ENCODE results near the gene OPHN1. TPM values are rescaled to one million over a fixed set of nuclear protein-coding genes. Genes with fewer than 3 reads are reported as not detected.

OPHN1 gene
- total RNA-seq, 1 experiment from 2014 or later, result 4.6 TPM

DNA sequence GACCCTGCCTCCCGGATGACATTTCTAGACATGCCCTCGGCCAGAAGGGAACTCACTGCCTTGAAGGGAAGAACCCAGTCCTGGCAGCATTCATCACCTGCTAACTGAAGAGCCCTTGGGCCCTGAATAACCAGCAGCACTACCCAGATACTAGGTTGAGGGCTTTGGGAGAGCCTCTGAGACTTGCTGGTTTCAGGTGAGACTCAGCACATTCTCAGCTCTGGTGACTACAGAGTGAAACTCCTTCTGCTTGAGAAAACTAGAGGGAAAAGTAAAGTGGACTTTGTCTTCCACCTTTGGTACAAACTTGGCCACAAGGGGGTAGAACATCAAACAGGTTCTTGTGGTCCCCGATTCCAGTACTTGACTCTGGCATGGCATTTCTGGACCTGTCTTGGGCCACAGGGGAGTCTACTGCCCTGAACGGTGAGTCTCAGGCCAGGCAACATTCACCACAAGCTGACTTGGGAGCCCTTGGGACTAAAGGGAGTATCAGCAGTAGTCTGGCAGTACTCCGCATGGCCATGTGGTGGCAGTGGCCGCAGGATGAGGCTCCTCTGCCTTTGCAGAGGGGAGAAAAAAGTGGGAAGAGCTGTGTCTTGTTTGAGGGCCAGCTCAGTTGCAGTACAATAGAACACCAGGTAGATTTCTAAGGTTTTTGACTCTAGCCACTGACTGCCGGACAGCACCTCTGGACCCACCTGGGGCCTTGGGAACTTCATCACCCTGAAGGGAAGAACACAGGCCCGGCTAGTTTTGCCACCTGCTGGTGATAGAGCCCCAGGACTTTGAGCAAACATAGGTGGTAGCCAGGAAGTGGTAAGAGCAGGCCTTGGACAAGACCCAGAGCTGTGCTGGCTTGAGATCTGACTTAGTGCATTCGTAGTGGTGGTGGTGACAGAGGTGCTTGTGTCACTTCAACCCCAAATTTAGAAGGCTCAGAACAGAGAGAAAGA, 414.8 kb downstream of the OPHN1 start:
- no peaks in the 10 kb centered on the region for H3K4me1 ChIP-seq
- intact Hi-C loops (cut with micrococcal nuclease; ENCODE audit: unreplicated experiment), result loop anchor here (1.0 kb wide), 2 partner anchors 72 to 128 kb away; no protein-coding TSS in a partner anchor
- no peaks in the 10 kb centered on the region for H3K9me3 Mint-ChIP-seq (ENCODE audit: unreplicated experiment)
- H3K4me3 ChIP-seq (ENCODE audit: low read depth, low read length), result no peak overlapping the region
- TF ChIP-seq, protein P1, sequence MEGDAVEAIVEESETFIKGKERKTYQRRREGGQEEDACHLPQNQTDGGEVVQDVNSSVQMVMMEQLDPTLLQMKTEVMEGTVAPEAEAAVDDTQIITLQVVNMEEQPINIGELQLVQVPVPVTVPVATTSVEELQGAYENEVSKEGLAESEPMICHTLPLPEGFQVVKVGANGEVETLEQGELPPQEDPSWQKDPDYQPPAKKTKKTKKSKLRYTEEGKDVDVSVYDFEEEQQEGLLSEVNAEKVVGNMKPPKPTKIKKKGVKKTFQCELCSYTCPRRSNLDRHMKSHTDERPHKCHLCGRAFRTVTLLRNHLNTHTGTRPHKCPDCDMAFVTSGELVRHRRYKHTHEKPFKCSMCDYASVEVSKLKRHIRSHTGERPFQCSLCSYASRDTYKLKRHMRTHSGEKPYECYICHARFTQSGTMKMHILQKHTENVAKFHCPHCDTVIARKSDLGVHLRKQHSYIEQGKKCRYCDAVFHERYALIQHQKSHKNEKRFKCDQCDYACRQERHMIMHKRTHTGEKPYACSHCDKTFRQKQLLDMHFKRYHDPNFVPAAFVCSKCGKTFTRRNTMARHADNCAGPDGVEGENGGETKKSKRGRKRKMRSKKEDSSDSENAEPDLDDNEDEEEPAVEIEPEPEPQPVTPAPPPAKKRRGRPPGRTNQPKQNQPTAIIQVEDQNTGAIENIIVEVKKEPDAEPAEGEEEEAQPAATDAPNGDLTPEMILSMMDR (IDR thresholded peaks at IDR 0.05; ENCODE audit: insufficient read depth in 1 of 2, low read depth in 1 of 2, low read length in 1 of 2, severe bottlenecking in 1 of 2, unreplicated experiment in 1 of 2), result no peak
- no peak overlapping the region for H3K4me3 Mint-ChIP-seq (ENCODE audit: unreplicated experiment)
- H3K9me3 ChIP-seq, result no peaks in the 10 kb centered on the region
- H3K27me3 ChIP-seq (replicated peaks; ENCODE audit: control insufficient read depth, insufficient read depth, low read length), result no peaks in the 10 kb centered on the region
- ChIA-PET POLR2A (no interaction called here), CTCF (interaction anchor here (0.7 to 1.3 kb wide), 2 partner anchors 80 to 128 kb away, joined by 3 to 9 read pairs; no protein-coding TSS in a partner anchor)
- peak; percentile 21 to 32 for DNase-seq
- H3K27me3 Mint-ChIP-seq (ENCODE audit: insufficient read depth, unreplicated experiment), result no peaks in the 10 kb centered on the region
- BruUV-seq (replicated peaks), result no TSS peak
- no peaks in the 10 kb centered on the region for H3K4me1 Mint-ChIP-seq (ENCODE audit: low read depth, unreplicated experiment)
- H3K36me3 Mint-ChIP-seq (ENCODE audit: insufficient read depth, unreplicated experiment), result no peaks in the 10 kb centered on the region
- no peaks in the 10 kb centered on the region for H3K36me3 ChIP-seq (ENCODE audit: control insufficient read depth, insufficient read depth, low read length)
- no peak overlapping the region for H3K27ac Mint-ChIP-seq (ENCODE audit: unreplicated experiment)

DNA sequence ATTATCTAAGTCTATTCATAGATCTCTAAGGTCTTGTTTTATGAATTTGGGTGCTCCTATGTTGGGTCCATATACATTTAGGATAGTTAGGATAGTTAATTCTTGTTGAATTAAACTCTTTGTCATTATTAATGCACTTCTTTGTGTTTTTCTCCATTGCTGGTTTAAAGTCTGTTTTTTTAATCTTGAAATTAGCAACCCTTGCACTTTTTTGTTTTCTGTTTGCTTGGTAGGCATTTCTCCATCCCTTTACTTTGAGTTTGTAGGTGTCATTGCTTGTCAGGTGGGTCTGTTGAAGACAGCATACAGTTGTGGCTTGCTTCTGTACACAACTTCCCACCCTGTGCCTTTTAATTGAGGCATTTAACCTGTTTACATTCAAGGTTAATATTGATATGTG, 434.8 kb downstream of the OPHN1 start:
- DNase-seq, result no peak
- no peak overlapping the region for H3K27ac Mint-ChIP-seq (ENCODE audit: unreplicated experiment)
- no peak overlapping the region for H3K4me3 Mint-ChIP-seq (ENCODE audit: unreplicated experiment)
- Histone ChIP-seq H3K36me3 (ENCODE audit: control insufficient read depth, insufficient read depth, low read length) (no peaks in the 10 kb centered on the region), H3K9me3 (no peaks in the 10 kb centered on the region), H3K4me3 (ENCODE audit: low read depth, low read length) (no peak overlapping the region), H3K4me1 (no peaks in the 10 kb centered on the region), H3K27me3 (replicated peaks; ENCODE audit: control insufficient read depth, insufficient read depth, low read length) (no peaks in the 10 kb centered on the region)
- no peaks in the 10 kb centered on the region for H3K27me3 Mint-ChIP-seq (ENCODE audit: insufficient read depth, unreplicated experiment)
- TF ChIP-seq, protein P1 (IDR thresholded peaks at IDR 0.05; ENCODE audit: insufficient read depth in 1 of 2, low read depth in 1 of 2, low read length in 1 of 2, severe bottlenecking in 1 of 2, unreplicated experiment in 1 of 2), result no peak
- no peaks in the 10 kb centered on the region for H3K36me3 Mint-ChIP-seq (ENCODE audit: insufficient read depth, unreplicated experiment)
- no peaks in the 10 kb centered on the region for H3K9me3 Mint-ChIP-seq (ENCODE audit: unreplicated experiment)
- intact Hi-C loops (cut with micrococcal nuclease; ENCODE audit: unreplicated experiment), result no loop called here
- no peaks in the 10 kb centered on the region for H3K4me1 Mint-ChIP-seq (ENCODE audit: low read depth, unreplicated experiment)
- ChIA-PET CTCF (no interaction called here), POLR2A (no interaction called here)
- no TSS peak for BruUV-seq (replicated peaks)

Other genes with a start within 250 kb of the OPHN1 start
- 42.0 and 43.5 TPM in 2 replicates for gene YIPF6, start 65.6 kb upstream of the OPHN1 start, total RNA-seq (2022)
- gene STARD8, start 214.2 kb upstream of the OPHN1 start, total RNA-seq (2022), result not detected in 2 replicates